A549 (cell line): ENCODE results near the gene NRN1. TPM values are rescaled to one million over a fixed set of nuclear protein-coding genes. Genes with fewer than 3 reads are reported as not detected.

ENCODE experiments used
- ATAC-seq, 2 experiments: fragments of 200-7000 bp in 1 of 2; fragments of >200 bp in 1 of 2; cut with Nextera tagmentation in 1 of 2; cut with Tn5 transposase in 1 of 2; 3 replicates each; pipeline versions ENCODE4 v1.8.0 to v1.9.1; 2018 to 2020; ENCODE audit warnings: mild to moderate bottlenecking in 1 of 2, moderate library complexity in 1 of 2
- CTCF ChIA-PET: fragments of 300-600 bp; sonication (Branson Sonifier 250); formaldehyde crosslinking; extraction: SDS; loops from one replicate; lab custom pipeline; 2021; ENCODE audit warnings: antibody characterized with exemption, inconsistent platforms; lab: Yijun Ruan, JAX
- POLR2A ChIA-PET: fragments of 350-600 bp; formaldehyde crosslinking; extraction: SDS; loops from one replicate; lab custom pipeline; 2021; ENCODE audit warnings: antibody characterized with exemption, inconsistent platforms; lab: Yijun Ruan, JAX
- DNase-seq, 2 experiments: peaks; one replicate each; pipeline versions ENCODE4 v3.0.0 to v3.0.0-alpha.2; 2011 to 2016; ENCODE audit warnings: low read depth in 1 of 2, low spot score in 1 of 2
- FAIRE-seq: peaks from 2 replicates; lab custom pipeline; 2011; peaks lifted over from hg19 to GRCh38; lab: Jason Lieb, UNC
- H3K27ac ChIP-seq, 2 experiments: fragments of >200 bp; sonication (Bioruptor Twin); formaldehyde crosslinking; 3 replicates each; pipeline ENCODE4 v1.5.1; 2016 to 2017
- H3K4me1 ChIP-seq: fragments of >200 bp; sonication (Bioruptor Twin); formaldehyde crosslinking; 3 replicates; pipeline ENCODE4 v1.6.1; 2016
- H3K4me2 ChIP-seq: fragments of >200 bp; sonication (Bioruptor Twin); formaldehyde crosslinking; 3 replicates; pipeline ENCODE4 v1.6.1; 2016
- H3K4me3 ChIP-seq: fragments of >200 bp; sonication (Bioruptor Twin); formaldehyde crosslinking; 3 replicates; pipeline ENCODE4 v1.5.1; 2016
- H3K9me3 ChIP-seq: fragments of >200 bp; sonication (Bioruptor Twin); formaldehyde crosslinking; 3 replicates; pipeline ENCODE4 v1.6.1; 2016
- ATOH8 ChIP-seq: fragments of 250-450 bp; sonication (Bioruptor Pico); IDR thresholded peaks from 2 replicates; pipeline ENCODE4 v1.5.0; 2020; ENCODE audit warnings: low read depth, mild to moderate bottlenecking, moderate library complexity
- BCL3 ChIP-seq: fragments of >200 bp; sonication (Bioruptor Twin); formaldehyde crosslinking; IDR thresholded peaks from 3 replicates; pipeline ENCODE4 v1.6.1; 2016
- CBX2 ChIP-seq: fragments of 200-600 bp; sonication (generic); IDR thresholded peaks from 2 replicates; pipeline ENCODE4 v1.6.1; 2016; ENCODE audit warnings: low read depth, mild to moderate bottlenecking, borderline replicate concordance
- CEBPB ChIP-seq, 2 experiments: fragments of >200 bp in 1 of 2; sonication (Bioruptor Twin) in 1 of 2; formaldehyde crosslinking in 1 of 2; IDR thresholded peaks; 2 replicates each; pipeline ENCODE4 v1.6.1; 2012 to 2016
- EHF ChIP-seq: fragments of 250-450 bp; sonication (Bioruptor Pico); IDR thresholded peaks from 2 replicates; pipeline ENCODE4 v1.5.0; 2020; ENCODE audit warnings: mild to moderate bottlenecking
- EHMT2 ChIP-seq: fragments of 200-600 bp; sonication (generic); IDR thresholded peaks from 2 replicates; pipeline ENCODE4 v1.6.1; 2016; ENCODE audit warnings: antibody characterized with exemption, low read depth, mild to moderate bottlenecking, moderate library complexity
- FOSB ChIP-seq: fragments of 250-450 bp; sonication (Bioruptor Pico); IDR thresholded peaks from 2 replicates; pipeline ENCODE4 v1.5.0; 2020; ENCODE audit warnings: mild to moderate bottlenecking, moderate library complexity
- FOSL2 ChIP-seq, 2 experiments: fragments of 450-650 bp in 1 of 2; fragments of >200 bp in 1 of 2; sonication (Bioruptor Twin) in 1 of 2; formaldehyde crosslinking; IDR thresholded peaks; 2 replicates each; pipeline versions ENCODE4 v1.5.0 to v1.6.1; 2016 to 2020; ENCODE audit warnings: mild to moderate bottlenecking in 1 of 2, moderate library complexity in 1 of 2
- HMGXB4 ChIP-seq: fragments of 250-450 bp; sonication (Bioruptor Pico); IDR thresholded peaks from 2 replicates; pipeline ENCODE4 v1.5.0; 2021; ENCODE audit warnings: mild to moderate bottlenecking, moderate library complexity, borderline replicate concordance
- HOXA7 ChIP-seq: fragments of 250-450 bp; sonication (Bioruptor Pico); IDR thresholded peaks from 2 replicates; pipeline ENCODE4 v1.5.0; 2020; ENCODE audit warnings: mild to moderate bottlenecking, moderate library complexity
- JUN ChIP-seq, 2 experiments: fragments of >200 bp; sonication (Bioruptor Twin); formaldehyde crosslinking; IDR thresholded peaks; 2 replicates in 1 of 2; 3 replicates in 1 of 2; pipeline ENCODE4 v1.6.1; 2016 to 2017
- KDM1A ChIP-seq: fragments of 200-600 bp; sonication (generic); IDR thresholded peaks from 2 replicates; pipeline ENCODE4 v1.6.1; 2016; ENCODE audit warnings: low read depth, mild to moderate bottlenecking
- KDM5A ChIP-seq: fragments of 200-600 bp; sonication (generic); IDR thresholded peaks from 2 replicates; pipeline ENCODE4 v1.6.1; 2016; ENCODE audit warnings: antibody characterized with exemption, mild to moderate bottlenecking
- MAX ChIP-seq: IDR thresholded peaks from 2 replicates; pipeline ENCODE4 v1.6.1; 2012
- MYC ChIP-seq: IDR thresholded peaks from 2 replicates; pipeline ENCODE4 v1.6.1; 2012; ENCODE audit warnings: mild to moderate bottlenecking, inconsistent platforms, low read length, improper control_type of control experiment, borderline replicate concordance
- NFE2L2 ChIP-seq: fragments of 150-350 bp; conservative IDR thresholded peaks from 2 replicates; pipeline ENCODE4 v1.6.1; 2014; ENCODE audit warnings: low read length
- NPAS2 ChIP-seq: fragments of 250-450 bp; sonication (Bioruptor Pico); IDR thresholded peaks from 2 replicates; pipeline ENCODE4 v1.8.0; 2022; ENCODE audit warnings: mild to moderate bottlenecking, moderate library complexity, borderline replicate concordance
- POLR2AphosphoS2 ChIP-seq: conservative IDR thresholded peaks from 2 replicates; pipeline ENCODE4 v1.6.1; 2012; ENCODE audit warnings: low read length, improper control_type of control experiment, inconsistent platforms
- RAD21 ChIP-seq, 2 experiments: fragments of >200 bp in 1 of 2; sonication (Bioruptor Twin) in 1 of 2; formaldehyde crosslinking in 1 of 2; IDR thresholded peaks in 1 of 2; conservative IDR thresholded peaks in 1 of 2; 2 replicates in 1 of 2; 3 replicates in 1 of 2; pipeline ENCODE4 v1.6.1; 2012 to 2018; ENCODE audit warnings: inconsistent platforms in 1 of 2
- RNF2 ChIP-seq: fragments of 200-600 bp; sonication (generic); IDR thresholded peaks from 2 replicates; pipeline ENCODE4 v1.6.1; 2016; ENCODE audit warnings: low read depth, mild to moderate bottlenecking, antibody characterized with exemption, moderate library complexity, borderline replicate concordance
- SREBF2 ChIP-seq: fragments of 450-650 bp; IDR thresholded peaks from 2 replicates; pipeline ENCODE4 v1.6.1; 2014; ENCODE audit warnings: mild to moderate bottlenecking, moderate library complexity
- USF2 ChIP-seq: fragments of 450-650 bp; IDR thresholded peaks from 2 replicates; pipeline ENCODE4 v1.6.1; 2014; ENCODE audit warnings: antibody characterized with exemption
- ZC3H11A ChIP-seq: fragments of 450-650 bp; IDR thresholded peaks from 2 replicates; pipeline ENCODE4 v1.6.1; 2014; ENCODE audit warnings: antibody characterized with exemption, mild to moderate bottlenecking
- ZFP36 ChIP-seq: fragments of 450-650 bp; IDR thresholded peaks from 2 replicates; pipeline ENCODE4 v1.6.1; 2014; ENCODE audit warnings: borderline replicate concordance; ENCODE audit not compliant: partially characterized antibody
- ZNF302 ChIP-seq: fragments of 250-450 bp; sonication (Bioruptor Pico); IDR thresholded peaks from 2 replicates; pipeline ENCODE4 v1.9.0; 2021; ENCODE audit warnings: inconsistent platforms, mild to moderate bottlenecking, moderate library complexity
- WGBS: methylation state at CpG from one replicate; pipeline ENCODE4 v1.1.6; 2017; ENCODE audit errors: missing lambda C conversion rate; 5-methylcytosine and 5-hydroxymethylcytosine counted together
- polyA plus RNA-seq, 4 experiments: library from polyadenylated mRNA; depleted of rRNA in 3 of 4; stranded (reverse); fragments of >200 nt; fragmentation: RNase III in 1 of 4; extraction: RNeasy Plus Mini Kit Qiagen cat#74134 plus additional on column Dnase treatment in 1 of 4; gene quantifications; 2 replicates in 3 of 4; 3 replicates in 1 of 4; pipeline ENCODE4 v1.2.3, GENCODE V29; 2011 to 2017

NRN1 gene
- polyA plus RNA-seq, 2 of the 4 experiments (the other 2 are of a cell fraction), result 0.35 to 0.39 TPM

- TF ChIP-seq BCL3, result no peak
- no peak for TF ChIP-seq RNF2
- no peak for TF ChIP-seq RAD21 (conservative IDR thresholded peaks at IDR 0.05 in 1 of 2, IDR thresholded peaks at IDR 0.05 in 1 of 2)
- TF ChIP-seq NPAS2 (CRISPR knock-in tag), result no peak
- no peak for TF ChIP-seq KDM5A
- TF ChIP-seq EHMT2, result no peak
- TF ChIP-seq KDM1A, result no peak
- no peak for TF ChIP-seq JUN (IDR thresholded peaks at IDR 0.05)
- no peak for TF ChIP-seq USF2
- TF ChIP-seq ZC3H11A, result no peak
These were observed 26.9 kb downstream of the NRN1 start (continued) for GRCh38 chr6:5979650-5980420.

- TF ChIP-seq EHF (CRISPR knock-in tag) (no peak), SREBF2 (no peak), NFE2L2 (no peak), ZC3H11A (no peak), HOXA7 (CRISPR knock-in tag) (no peak), MAX (no peak), CBX2 (no peak), NPAS2 (CRISPR knock-in tag) (no peak), ATOH8 (CRISPR knock-in tag) (no peak), ZFP36 (no peak), HMGXB4 (CRISPR knock-in tag) (no peak), POLR2AphosphoS2 (no peak), FOSB (CRISPR knock-in tag) (no peak), USF2 (no peak), CEBPB (IDR thresholded peaks at IDR 0.05) (no peak), JUN (IDR thresholded peaks at IDR 0.05) (no peak), FOSL2 (IDR thresholded peaks at IDR 0.05) (no peak), FOSL2 (CRISPR knock-in tag; IDR thresholded peaks at IDR 0.05) (no peak), ZNF302 (CRISPR knock-in tag) (no peak), MYC (no peak)
- TF ChIP-seq, all 56 proteins: peak for 0
- FAIRE-seq (no peak), DNase-seq (no peak), ATAC-seq (no peak)
- CTCF ChIA-PET, result no interaction called here
- POLR2A ChIA-PET, result no interaction called here
- Histone ChIP-seq H3K27ac (no peak overlapping the region), H3K4me1 (no peaks in the 10 kb centered on the region), H3K4me2 (no peak overlapping the region), H3K9me3 (no peaks in the 10 kb centered on the region), H3K4me3 (no peak overlapping the region)
- WGBS, result 11% methylated on average over 3 of the region's 3 CpGs
These were observed 29.9 kb downstream of the NRN1 start for GRCh38 chr6:5976811-5977210.
